Measurements from ENCODE around the gene STMN3. TPM values are rescaled to one million over a fixed set of nuclear protein-coding genes. Genes with fewer than 3 reads are reported as not detected.

The STMN3 gene
- total RNA-seq, 1 donor from 2014 or later, result 14.3 TPM

DNA sequence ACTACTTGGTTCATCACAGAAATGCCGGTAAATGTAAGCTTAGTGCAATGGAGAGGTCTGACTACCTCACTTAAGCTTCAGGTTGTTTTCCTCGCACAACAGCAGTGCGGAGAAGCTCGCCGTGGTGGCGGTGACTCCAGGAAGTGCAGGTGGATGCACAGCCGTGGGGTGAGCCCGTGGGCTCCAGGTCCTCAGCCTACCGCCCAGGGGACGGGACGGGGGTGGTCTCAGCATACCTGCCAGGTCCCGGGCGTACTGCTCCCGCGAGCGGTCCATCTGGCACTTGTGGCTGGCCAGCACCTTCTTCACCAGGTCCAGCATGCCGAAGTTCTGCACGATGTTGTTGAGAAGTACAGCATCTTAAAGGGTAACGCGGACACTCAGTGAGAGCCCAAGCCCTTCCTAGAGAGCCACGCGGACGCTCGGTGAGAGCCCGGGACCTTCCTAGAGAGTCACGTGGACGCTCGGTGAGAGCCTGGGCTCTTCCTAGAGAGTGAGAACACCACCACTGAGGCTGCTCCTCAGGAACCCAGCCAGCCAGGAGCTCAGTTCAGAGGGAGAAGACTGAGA, 61.4 kb downstream of the STMN3 start:
- intact Hi-C loops (cut with micrococcal nuclease), result no loop called here

- intact Hi-C loops (cut with micrococcal nuclease), result no loop called here
These were observed 62.1 kb downstream of the STMN3 start for GRCh38 chr20:63591147-63591533.

- intact Hi-C loops (cut with micrococcal nuclease), result no loop called here
These were observed 62.7 kb downstream of the STMN3 start for GRCh38 chr20:63590218-63591146.

Other genes starting within 250 kb of the STMN3 start
- gene KCNQ2, start 180.8 kb downstream of the STMN3 start, total RNA-seq, result not detected in 2 replicates
- 1.2 and 1.6 TPM in 2 replicates for gene EEF1A2, start 154.3 kb downstream of the STMN3 start, total RNA-seq
- gene PPDPF, start 132.7 kb downstream of the STMN3 start, total RNA-seq, result 137 and 141 TPM in 2 replicates
- 1.2 TPM in 2 replicates for gene PTK6, start 116.0 kb downstream of the STMN3 start, total RNA-seq
- not detected in 2 replicates for gene SRMS, start 105.7 kb downstream of the STMN3 start, total RNA-seq
- gene FNDC11, start 99.3 kb downstream of the STMN3 start, total RNA-seq, result 0.27 and 0.49 TPM in 2 replicates
- 118 and 120 TPM in 2 replicates for gene HELZ2, start 79.2 kb downstream of the STMN3 start, total RNA-seq
- 15.5 and 16.8 TPM in 2 replicates for gene GMEB2, start 26.3 kb downstream of the STMN3 start, total RNA-seq
- gene RTEL1, start 4.9 kb upstream of the STMN3 start, total RNA-seq, result 43.1 and 47.5 TPM in 2 replicates
- gene TNFRSF6B, start 43.2 kb upstream of the STMN3 start, total RNA-seq, result not detected in 2 replicates
- gene ARFRP1, start 54.6 kb upstream of the STMN3 start, total RNA-seq, result 67.0 and 74.5 TPM in 2 replicates
- gene ZGPAT, start 54.6 kb upstream of the STMN3 start, total RNA-seq, result 46.5 and 50.4 TPM in 2 replicates
- gene LIME1, start 83.2 kb upstream of the STMN3 start, total RNA-seq, result 73.8 and 77.7 TPM in 2 replicates
- 66.1 and 70.4 TPM in 2 replicates for gene SLC2A4RG, start 86.4 kb upstream of the STMN3 start, total RNA-seq
- gene ZBTB46, start 177.8 kb upstream of the STMN3 start, total RNA-seq, result 0.54 and 0.61 TPM in 2 replicates
- gene ABHD16B, start 208.1 kb upstream of the STMN3 start, total RNA-seq, result not detected in 2 replicates
- 53.8 and 53.9 TPM in 2 replicates for gene TPD52L2, start 211.8 kb upstream of the STMN3 start, total RNA-seq
- gene DNAJC5, start 241.7 kb upstream of the STMN3 start, total RNA-seq, result 58.3 and 58.4 TPM in 2 replicates